Measurements from ENCODE around the gene OR10P1.

- TF ChIP-seq CTCF (IDR thresholded peaks at IDR 0.05) (no peak), POLR2A (IDR thresholded peaks at IDR 0.05) (no peak)
Observed at GRCh38 chr12:55642267-55642666, 5.6 kb downstream of the OR10P1 start.
